Globus pallidus (tissue), 1 donor: ENCODE measurements around the gene CHCHD6.
A peak's percentile ranks its signal among the peaks of the same experiment; 100 is the strongest.

ENCODE experiments used
- DNase-seq: peaks from one replicate; pipeline ENCODE4 v3.0.0-alpha.2; 2015; ENCODE audit warnings: low spot score

Gene CHCHD6

DNA sequence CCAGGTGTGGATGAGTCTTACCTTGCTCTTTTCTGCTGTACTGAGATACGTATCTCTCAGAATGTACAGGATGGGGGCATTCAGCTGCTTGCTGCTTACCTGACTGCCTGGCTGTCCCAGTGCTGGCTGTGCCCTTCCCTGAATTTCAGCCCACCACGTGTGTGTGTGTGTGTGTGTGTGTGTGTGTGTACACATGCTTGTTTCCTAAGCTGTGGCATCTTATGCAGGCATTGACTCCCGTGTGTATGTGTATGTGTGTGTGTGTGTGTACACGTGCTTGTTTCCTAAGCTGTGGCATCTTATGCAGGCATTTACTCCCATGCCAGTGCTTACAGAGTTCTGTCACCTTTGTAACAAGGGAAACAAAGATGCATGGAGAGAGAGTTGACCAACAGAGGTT is 218.4 kb downstream of the CHCHD6 start:
- DNase-seq = no peak

DNA sequence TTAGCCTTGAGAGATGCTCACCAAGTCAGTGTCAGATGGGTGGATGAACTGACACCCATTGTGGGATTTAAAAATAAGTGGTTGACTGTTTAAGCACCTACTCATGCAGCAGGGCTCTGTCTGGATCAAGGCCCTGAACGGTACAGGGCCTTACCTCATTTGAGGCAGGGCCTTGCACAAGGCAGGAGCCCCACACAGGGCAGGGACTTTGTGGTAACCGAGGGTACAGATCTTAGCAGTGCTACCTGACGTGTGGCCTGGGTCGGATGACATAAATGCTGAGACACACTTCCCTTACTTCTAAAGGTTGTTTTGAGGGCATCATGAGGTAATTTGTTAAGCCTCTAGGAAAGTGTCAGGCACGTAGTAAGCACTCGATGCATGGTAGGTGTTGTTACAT is 219.4 kb downstream of the CHCHD6 start:
- no peak for DNase-seq

DNA sequence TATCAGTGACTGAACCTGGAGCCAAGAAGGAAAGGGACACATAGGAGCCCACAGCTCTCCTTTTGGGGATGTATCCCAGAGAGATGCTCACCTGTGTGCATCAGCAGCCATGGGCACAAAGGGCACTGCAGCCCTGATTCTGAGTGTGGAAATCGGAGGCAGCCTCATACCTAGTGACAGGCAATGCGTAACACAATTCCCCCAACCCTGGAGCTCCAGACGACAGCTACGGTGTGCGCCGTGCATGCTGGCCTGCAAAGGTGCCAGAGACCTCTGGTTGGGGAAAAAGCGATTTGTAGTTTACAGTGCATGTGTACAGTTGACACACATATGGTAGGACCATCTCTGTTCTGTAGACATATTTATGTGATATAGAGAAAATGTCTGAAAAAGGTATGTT is 219.9 kb downstream of the CHCHD6 start:
- DNase-seq = no peak

DNA sequence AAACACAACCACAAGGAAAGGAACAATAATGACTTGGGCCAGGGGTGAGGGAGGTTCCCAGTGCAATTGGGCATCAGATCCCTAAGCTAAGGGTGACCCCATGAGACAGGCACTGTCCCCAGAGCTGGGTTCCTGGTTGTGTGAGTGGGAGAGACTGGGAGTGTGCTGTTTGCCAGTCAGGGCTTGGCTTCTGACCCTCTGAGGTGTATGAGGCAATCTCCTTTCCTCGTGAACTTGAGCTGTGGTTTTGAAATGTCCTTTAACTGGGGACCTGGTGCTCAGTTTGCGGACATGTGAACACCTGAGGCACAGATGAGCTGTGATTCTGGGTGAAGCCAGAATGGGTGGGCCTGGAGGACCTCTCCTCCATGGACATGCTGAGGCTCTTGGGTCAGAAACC is 220.4 kb downstream of the CHCHD6 start:
- no peak for DNase-seq

DNA sequence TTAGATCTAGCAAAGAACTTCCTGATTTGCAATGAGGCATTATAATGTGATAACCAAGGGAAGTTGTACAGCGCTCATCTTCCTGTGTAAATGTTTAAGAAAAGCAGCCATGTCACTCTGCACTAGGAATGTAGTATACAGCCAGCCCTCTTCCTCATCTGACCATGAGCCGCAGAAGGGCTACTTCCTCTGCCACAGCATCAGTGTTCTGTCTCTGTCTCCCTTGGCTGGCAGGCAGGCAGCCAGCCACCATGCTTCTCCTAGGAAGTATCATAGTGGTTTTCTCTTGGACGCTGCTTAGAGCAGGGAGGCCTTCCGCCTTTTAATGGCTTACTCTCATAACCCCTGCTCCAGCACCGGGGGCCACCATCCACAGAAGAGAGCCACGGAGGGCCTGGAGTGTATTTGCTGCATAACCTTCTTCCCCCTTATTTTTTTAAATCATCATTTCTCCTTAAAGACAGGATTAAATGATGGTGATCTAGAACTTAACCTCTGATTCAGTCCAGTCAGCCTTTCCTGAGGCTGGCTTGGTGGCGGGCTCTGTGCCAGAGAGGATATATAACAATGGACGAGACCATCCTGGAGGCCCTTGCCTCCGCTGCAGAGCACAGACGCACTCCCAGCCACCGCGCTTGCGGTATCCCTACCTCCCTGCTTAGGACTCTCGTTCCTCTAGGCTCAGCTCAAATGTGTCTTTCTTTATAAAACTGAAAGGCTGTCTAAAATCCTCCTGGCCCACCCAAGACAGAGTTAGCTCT is 221.6 kb downstream of the CHCHD6 start:
- DNase-seq = peak; percentile 58

DNA sequence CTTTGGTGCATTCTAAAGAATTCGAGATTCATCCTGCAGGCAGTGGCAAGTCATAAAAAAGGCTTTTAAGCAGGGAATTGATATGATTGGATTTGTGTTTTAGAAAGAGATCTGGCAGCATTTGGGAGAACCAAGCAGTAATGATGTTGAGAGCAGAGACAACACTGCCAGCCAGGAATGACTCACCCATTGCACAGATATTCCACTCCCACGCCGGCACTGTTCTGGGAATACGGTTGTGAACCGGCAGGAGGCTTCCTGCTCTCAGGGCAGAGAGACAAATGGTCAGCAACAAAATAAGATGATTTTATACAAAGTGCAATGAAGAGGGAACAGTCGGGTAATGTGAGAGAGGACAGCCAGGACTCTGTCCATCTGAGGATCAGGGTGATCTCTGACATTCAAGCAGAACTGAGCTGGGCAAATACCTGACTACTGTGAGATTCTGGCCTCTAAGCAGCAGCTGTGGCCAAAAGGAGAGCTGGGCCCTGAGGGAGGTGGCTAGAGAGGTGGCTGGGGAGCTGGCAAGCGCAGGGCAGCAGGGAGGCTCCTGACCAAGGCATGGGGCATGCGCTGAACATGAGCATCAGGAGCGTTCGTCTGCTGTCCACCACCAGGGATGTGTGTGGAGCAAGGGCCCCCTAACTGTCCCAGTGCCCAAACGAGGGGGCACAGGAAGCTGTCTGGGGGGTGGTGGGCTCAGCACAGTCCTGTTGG is 222.8 kb downstream of the CHCHD6 start:
- no peak for DNase-seq

DNA sequence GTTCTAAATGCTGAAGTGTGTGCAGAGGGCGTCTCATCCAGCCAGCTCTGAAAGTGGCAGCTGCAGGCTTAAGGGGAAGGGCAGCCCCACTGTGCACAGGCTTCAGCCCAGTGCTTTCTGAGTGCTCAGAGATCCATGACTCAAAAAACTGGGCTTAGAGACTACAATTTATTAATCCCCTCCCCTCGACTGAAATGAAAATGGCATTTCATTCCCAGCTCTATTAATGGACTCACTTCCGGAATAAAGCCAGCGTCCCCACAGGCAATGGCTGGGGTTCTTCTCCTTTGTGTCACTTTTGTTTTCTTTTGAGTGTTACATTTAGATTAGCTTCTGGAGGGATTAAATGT is 223.3 kb downstream of the CHCHD6 start:
- no peak for DNase-seq

DNA sequence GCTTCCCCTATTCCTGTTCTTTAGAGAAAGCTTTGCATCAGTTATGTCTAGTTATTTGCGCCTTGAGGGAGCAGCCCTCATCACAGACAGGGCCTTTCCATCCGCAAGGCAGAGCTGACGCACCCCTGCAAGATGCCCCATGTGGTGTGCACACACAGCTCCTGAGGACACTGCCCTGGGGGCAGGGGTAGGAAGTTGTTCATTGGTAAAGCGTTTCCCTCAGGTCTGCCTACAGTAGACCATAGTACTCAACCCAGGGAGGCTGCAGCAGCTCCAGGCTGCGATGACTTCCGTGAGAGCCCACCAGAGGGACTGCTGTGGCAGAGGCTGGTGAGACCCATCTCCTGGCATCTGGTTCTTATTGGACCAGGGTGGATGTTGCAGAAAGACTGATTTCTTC is 223.8 kb downstream of the CHCHD6 start:
- no peak for DNase-seq

DNA sequence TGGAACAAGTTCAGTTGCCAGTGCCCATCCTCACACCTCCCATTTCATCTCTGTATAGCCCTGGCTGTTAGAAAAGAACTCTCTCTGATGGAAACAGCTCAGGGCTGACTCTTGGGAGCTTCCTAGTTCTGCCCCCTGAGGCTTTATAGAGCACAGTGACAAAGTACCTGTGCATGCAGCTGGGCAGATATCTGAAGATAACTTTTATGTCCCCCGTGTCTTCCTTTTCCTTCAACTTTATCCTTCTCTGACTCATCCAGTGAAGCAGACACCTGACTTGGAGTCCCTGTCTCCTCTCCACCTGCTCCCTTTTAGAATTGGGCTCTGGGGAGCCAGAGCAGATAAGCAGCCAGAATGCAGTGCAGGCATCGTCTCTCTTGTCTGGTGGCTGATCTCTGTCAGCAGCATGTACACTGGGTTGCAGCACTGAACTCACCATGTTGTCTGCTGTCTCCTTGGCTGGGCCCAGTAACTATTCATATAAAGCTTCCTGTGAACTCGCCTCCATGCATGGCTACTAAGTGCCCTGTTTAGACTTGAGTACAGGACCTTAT is 225.0 kb downstream of the CHCHD6 start:
- no peak for DNase-seq

DNA sequence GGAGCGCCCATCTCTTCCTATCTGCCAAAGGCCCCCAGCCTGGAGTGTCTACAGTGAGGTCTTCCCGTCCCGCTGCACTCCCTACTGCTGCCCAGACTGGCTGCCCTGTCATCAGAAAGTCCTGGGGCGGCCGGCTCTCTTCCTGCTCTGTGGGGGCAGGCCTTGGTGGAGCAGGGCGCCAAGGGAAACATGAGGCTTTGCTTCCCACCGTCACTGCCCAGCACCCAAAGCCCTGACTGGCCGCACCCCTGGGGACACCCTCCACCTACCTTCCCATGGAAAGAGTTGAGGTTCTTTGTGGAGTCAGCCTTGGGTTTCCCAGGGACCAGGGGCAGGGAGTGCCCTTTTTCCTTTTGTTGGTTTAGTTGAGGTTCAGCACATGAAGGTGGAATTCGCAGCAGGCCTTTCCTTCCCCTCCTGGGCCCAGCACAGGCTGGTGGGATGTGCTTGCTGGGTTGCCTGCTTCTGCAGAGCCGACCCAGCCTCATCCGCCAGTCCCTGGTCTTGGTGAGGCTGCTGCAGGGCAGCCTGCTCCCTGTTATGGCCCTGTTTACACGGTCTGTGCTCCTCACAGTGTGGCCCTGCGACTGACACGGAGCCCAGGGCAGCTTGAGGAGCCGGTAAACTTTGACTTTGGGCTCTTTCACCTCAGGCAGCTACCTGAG is 227.0 kb downstream of the CHCHD6 start:
- no peak for DNase-seq

DNA sequence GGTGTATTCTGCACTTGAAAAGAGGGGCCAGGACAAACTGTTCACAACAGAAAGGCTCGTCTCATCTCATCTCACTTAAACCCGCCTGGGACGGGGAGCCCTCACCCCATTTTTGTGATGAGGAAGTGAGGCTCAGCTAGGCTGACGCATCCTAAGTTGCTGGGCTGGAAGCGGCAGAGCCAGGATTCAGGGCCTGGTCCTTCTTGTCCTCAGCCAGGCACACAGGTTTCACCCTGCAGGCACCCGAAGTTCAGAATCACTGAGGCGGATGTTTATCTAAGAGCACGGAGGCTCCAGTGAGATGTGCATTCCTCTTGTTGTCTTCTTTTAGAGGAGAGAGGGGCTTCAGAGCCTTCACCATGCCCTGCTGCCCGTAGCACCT is 227.8 kb downstream of the CHCHD6 start:
- DNase-seq = no peak

DNA sequence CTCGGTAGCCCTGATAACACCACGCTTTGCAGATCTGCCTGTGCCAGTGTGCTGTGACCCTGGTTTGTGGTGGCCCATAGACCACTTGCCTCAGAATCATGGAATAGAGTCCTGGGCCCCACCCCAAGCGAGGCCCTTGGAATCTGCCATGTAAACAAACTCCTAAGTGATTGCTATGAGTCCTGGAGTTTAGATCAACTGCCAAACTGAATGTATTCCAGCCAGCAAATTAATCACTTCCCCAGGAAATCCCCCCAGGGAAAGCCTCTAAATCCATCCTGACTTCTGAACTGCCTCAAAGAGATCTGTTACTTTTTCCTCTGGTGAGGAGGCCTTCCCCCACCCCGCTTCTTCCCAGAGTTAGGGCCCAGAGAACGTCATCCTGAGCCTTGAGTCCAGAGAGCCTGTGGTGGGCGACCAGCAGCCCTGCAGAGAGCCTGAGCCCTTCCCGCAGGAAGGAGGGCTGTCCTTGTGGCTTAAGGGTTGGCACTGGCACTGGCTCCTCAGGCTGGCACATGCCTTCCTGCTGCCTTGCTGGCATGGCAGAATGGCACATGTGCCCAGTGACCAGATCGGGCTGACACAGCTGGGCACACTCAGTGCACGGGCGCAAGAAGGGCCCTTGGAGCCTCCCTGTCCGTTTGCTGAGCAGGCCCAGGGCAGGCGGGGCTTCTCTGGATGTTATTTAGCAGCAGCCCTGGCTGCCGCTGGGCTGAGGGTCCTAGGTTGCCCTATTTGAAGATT is 228.3 kb downstream of the CHCHD6 start:
- DNase-seq = no peak

DNA sequence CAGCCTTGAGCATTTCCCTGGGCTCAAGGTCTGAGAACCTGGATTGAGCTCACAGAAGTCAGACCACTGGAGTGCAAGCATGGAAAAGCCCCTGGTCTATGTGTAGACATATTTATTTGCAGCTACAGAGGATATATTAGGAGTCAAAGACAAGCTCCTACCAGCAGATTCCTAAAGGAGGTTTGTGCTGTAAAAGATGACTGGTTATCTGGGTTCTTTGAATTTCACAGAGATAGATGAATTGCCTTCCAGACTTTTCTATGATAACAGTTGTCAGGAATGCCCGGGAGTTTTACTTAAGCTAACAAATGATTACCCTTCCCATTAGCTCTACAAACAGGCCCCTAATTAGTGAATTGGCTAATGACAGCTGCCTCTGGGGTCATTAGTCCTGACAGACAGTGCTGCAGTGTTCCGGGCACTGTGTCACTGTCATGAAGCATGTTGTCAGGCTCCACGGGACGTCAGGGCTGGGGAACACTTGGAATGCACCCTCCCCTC is 230.0 kb downstream of the CHCHD6 start:
- no peak for DNase-seq

DNA sequence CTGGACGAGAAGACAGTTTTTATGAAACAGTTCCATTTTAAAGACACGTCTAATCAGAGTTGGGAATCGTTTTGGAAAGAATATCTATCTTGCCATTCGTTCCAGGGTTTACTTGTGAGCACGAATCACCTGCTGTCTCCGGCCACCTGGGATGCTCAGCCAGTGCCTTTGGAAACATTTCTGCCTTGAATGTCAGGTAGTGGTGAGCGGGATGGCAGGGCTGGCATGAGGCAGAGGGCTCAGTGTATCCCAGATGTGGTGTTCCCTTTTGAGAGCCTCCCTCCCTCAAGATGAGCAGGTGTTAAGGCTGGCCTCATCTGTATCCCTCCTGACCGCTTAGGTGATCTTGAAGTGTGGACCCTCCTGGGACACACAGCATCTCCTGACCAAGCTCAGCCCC is 231.0 kb downstream of the CHCHD6 start:
- no peak for DNase-seq

DNA sequence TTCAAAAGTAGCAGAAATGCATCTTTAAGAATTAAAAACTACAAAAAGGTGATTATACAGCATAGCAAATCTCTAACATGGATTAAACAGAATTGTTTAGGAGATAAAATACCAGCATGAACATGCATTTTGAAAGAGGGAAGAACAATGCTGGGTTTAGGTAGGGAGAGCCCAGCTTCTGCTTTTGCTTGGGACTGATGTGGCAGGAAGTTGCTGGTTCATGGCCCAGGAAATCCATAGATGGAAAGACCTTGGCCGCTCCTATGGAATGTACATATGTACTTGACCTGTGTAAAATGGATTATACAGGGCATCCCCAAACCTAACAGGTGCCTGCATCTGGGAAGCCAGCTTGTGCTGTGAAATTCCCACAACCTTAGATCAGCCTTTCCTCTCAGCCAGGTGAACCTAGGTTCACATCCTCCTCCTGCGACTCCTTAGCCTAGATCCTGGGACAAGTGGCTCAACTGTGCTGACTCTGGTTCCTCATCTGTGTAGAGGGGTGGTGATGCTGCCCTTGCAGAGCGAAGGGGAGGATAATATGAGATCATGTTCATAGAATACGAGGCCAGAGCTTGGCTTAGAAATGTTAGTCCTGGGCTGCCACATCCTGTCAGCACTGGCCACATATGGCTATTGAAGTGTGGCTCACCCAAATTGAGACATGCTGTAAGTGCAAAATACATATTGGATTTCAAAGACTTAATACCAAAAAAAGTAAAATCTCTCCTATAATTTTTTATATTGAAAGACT is 231.9 kb downstream of the CHCHD6 start:
- no peak for DNase-seq

DNA sequence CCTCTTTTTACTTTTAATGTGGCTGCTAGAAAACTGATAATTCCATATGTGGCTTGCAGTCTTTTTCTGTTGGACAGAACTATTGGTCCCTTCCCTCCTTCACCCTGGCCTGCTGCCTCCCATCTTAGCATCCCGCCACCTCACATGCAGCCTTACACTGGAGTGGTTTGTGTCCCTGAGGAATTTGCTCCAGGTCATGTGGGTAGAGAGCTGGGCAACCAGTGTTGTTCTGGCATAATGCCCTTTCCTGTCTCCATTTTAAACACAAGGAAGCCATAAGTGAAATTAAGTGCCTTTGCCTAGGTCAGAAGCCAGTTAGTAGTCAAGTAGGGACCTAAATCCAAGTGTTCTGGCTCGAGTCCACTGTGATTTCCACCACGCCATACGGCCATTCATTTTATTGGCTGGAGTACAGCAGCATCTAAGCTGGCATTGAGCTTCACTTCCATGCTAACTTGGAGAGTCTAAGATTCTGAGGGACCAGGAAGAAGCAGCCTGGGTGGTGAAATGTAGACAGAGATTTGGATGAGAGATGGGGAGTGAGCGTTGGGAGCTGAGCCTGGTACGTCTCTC is 232.9 kb downstream of the CHCHD6 start:
- no peak for DNase-seq

DNA sequence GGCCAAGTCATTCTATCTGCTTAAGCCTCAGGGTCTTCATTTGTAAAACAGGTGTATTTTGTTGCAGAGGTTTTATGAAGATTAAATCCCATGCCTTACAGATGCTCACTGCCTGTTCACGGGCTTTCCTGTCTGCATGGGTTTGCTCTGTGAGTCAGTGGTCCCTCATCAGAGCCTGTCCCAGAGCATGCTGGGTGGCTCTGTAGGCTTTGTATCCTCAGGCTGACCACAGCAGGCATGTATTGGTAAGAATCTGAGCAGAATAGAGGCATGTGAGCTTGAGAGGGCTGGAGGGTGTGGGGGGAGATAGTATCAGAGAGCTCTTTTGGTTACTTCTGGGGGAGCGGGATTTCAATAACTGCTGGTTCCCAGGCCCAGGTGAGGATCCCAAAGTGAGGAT is 233.5 kb downstream of the CHCHD6 start:
- no peak for DNase-seq

DNA sequence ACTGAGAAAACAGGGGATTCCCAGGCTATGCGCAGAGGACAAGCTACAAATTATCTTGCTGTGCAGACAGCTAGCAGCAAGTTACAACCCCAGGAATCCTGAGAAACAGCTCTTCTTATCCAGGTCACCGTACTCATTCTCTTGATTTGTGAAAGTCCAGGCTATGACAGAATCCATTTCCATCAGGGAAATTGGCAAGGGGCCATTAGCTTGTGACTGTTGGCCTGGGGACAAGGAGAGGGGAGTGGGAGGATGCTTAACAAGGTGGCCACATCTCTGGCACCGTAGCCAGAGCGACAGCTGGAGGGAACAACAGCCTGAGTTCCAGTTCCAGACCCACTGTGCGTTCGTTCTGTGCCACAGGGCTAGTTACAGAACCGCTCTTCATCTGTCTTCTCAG is 233.9 kb downstream of the CHCHD6 start:
- no peak for DNase-seq

DNA sequence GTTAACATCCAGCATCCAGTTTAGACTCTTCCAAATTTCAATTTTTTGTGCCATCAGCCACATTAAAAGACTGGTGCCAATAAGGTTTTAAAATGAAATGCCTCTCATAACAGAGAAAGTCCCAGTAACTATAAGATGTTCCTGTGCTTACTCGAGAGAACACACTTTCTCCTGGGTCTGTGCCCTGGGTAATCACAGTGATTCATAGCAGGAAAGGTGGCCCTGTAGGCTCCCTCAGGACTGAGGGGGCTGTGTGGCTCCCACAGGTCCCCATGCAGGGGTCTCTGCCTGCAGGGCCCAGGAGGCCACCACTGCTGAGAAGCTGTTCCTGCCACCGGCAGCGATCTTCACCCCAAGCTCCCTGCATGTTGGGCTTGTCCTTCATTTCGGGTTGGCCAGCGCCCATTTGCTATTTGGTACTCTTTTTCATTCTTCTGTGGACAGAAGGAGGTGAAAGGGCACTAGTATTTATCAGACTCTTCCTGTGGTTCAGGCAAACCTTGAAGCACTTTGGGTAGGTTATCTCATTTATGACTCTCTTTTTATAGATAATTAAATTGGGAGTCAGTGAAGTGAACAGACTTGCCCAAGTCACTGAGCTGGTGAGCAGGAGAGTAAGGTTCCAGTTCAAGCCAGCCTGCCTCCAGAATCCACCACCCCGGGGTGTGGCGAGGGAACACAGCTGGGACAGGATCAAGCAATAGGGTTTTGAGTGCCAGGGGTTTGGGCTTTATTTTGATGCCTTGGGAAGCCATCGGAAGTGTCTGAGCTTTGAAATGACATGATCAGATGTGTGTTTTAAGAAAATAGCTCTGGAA is 234.7 kb downstream of the CHCHD6 start:
- DNase-seq = no peak

DNA sequence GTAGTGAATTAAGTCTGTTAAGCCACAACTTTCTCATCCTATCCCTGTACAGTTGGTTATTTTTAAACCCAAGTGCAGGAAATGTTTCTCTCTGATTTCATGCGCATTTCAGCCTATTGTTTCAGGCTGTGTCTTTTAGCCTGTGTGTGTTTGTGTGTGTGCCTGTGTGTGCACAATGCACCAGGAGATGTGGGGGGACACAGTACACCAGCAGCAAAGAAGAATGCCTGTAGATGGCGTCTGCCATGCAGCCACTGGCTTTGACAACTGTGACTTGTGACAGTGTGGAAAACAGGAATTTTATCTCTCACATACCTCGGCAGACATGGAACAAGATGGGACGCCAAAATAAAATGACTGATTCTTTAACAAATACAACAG is 235.3 kb downstream of the CHCHD6 start:
- DNase-seq = peak; percentile 43
